ENCODE measurements around the gene PRMT7. TPM values are rescaled to one million over a fixed set of nuclear protein-coding genes. Genes with fewer than 3 reads are reported as not detected.
A peak's percentile ranks its signal among the peaks of the same experiment; 100 is the strongest.

The PRMT7 gene
- total RNA-seq, 4 donors from 2014 or later = 20.6 to 115 (median 38.5) TPM

- Histone ChIP-seq H3K4me3 (no peak overlapping the region), H3K36me3 (peaks cover 0 to 43% (median 17%) of the 10 kb centered on the region in 4 donors), H3K4me1 (peaks cover 12 to 19% (median 15%) of the 10 kb centered on the region in 4 donors), H3K27me3 (no peaks in the 10 kb centered on the region), H3K27ac (no peak overlapping the region), H3K9me3 (no peaks in the 10 kb centered on the region)
- 70 to 84% methylated on average over 2 to 3 of the region's 3 CpGs for WGBS, 2 donors (ENCODE audit: low coverage in 1 of 2)
- TF ChIP-seq EP300 (IDR thresholded peaks at IDR 0.05; ENCODE audit: low read depth) = no peak
- TF ChIP-seq, protein P1, sequence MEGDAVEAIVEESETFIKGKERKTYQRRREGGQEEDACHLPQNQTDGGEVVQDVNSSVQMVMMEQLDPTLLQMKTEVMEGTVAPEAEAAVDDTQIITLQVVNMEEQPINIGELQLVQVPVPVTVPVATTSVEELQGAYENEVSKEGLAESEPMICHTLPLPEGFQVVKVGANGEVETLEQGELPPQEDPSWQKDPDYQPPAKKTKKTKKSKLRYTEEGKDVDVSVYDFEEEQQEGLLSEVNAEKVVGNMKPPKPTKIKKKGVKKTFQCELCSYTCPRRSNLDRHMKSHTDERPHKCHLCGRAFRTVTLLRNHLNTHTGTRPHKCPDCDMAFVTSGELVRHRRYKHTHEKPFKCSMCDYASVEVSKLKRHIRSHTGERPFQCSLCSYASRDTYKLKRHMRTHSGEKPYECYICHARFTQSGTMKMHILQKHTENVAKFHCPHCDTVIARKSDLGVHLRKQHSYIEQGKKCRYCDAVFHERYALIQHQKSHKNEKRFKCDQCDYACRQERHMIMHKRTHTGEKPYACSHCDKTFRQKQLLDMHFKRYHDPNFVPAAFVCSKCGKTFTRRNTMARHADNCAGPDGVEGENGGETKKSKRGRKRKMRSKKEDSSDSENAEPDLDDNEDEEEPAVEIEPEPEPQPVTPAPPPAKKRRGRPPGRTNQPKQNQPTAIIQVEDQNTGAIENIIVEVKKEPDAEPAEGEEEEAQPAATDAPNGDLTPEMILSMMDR (IDR thresholded peaks at IDR 0.05) = no peak
- TF ChIP-seq POLR2AphosphoS5 (IDR thresholded peaks at IDR 0.05) = no peak
- TF ChIP-seq POLR2A (IDR thresholded peaks at IDR 0.05) = no peak
- in situ Hi-C loops (cut with MboI; ENCODE audit: low pct_ligation_motif_present in 1 of 4, low pct_unique_long_range_greater_than_20kb in 1 of 4, low sequenced_read_pairs in 3 of 4) = no loop called here
- no peak for DNase-seq
- intact Hi-C loops (cut with DNase I; ENCODE audit: low total_unique reads) = no loop called here
Measured at GRCh38 chr16:68306633-68307032, 4.2 kb upstream of the PRMT7 start.

- DNase-seq = no peak
- TF ChIP-seq, protein P1 (IDR thresholded peaks at IDR 0.05) = no peak
- TF ChIP-seq POLR2A (IDR thresholded peaks at IDR 0.05) (no peak), EP300 (IDR thresholded peaks at IDR 0.05; ENCODE audit: low read depth) (no peak), POLR2AphosphoS5 (IDR thresholded peaks at IDR 0.05) (no peak)
- Histone ChIP-seq H3K27ac (peak overlapping the region; percentile 87 to 91 (median 89)), H3K27me3 (no peaks in the 10 kb centered on the region), H3K36me3 (peaks cover 0 to 32% (median 7%) of the 10 kb centered on the region in 4 donors), H3K4me1 (peaks cover 16 to 28% (median 21%) of the 10 kb centered on the region in 4 donors), H3K9me3 (no peaks in the 10 kb centered on the region), H3K4me3 (peak overlapping the region; percentile 72 to 90 (median 80))
- intact Hi-C loops (cut with DNase I; ENCODE audit: low total_unique reads) = no loop called here
- in situ Hi-C loops (cut with MboI; ENCODE audit: low pct_ligation_motif_present in 1 of 4, low pct_unique_long_range_greater_than_20kb in 1 of 4, low sequenced_read_pairs in 3 of 4) = no loop called here
- 30 to 41% methylated on average over 5 to 6 of the region's 6 CpGs for WGBS, 2 donors (ENCODE audit: low coverage in 1 of 2)
Measured at GRCh38 chr16:68309799-68310198, 1.0 kb upstream of the PRMT7 start.

DNA sequence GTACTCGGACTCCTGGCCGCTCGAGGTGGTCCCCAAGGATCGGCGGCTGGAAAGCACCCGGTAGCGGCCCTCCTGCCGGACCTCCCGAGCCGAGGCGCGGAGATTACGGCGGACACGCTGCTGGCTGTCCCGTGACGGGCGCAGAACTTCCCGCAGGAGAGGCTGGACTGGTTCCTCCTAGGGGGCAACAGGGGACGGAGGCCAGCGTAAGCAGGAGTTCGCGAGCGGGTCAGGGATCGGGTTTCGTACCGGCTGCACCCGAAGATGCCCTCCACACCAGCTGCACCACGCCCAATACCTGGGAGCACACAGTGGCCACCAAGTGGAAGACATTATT, 414 bp upstream of the PRMT7 start:
- TF ChIP-seq POLR2A (IDR thresholded peaks at IDR 0.05) = no peak
- TF ChIP-seq, protein P1 (IDR thresholded peaks at IDR 0.05) = no peak
- TF ChIP-seq EP300 (IDR thresholded peaks at IDR 0.05; ENCODE audit: low read depth) = no peak
- TF ChIP-seq POLR2AphosphoS5 (IDR thresholded peaks at IDR 0.05) = no peak
- peak; percentile 9 for DNase-seq
- Histone ChIP-seq H3K27ac (peak overlapping the region; percentile 87 to 91 (median 89)), H3K27me3 (no peaks in the 10 kb centered on the region), H3K9me3 (no peaks in the 10 kb centered on the region), H3K4me3 (peak overlapping the region; percentile 72 to 90 (median 80)), H3K36me3 (peaks cover 0 to 29% (median 9%) of the 10 kb centered on the region in 4 donors), H3K4me1 (peaks cover 16 to 28% (median 21%) of the 10 kb centered on the region in 4 donors)
- in situ Hi-C loops (cut with MboI; ENCODE audit: low pct_ligation_motif_present in 1 of 4, low pct_unique_long_range_greater_than_20kb in 1 of 4, low sequenced_read_pairs in 3 of 4) = no loop called here
- intact Hi-C loops (cut with DNase I; ENCODE audit: low total_unique reads) = no loop called here
- 0% methylated on average over 15 of the region's 29 CpGs; no CpG with 5 or more reads in 1 of the 2 donors for WGBS, 2 donors (ENCODE audit: low coverage in 1 of 2)

DNA sequence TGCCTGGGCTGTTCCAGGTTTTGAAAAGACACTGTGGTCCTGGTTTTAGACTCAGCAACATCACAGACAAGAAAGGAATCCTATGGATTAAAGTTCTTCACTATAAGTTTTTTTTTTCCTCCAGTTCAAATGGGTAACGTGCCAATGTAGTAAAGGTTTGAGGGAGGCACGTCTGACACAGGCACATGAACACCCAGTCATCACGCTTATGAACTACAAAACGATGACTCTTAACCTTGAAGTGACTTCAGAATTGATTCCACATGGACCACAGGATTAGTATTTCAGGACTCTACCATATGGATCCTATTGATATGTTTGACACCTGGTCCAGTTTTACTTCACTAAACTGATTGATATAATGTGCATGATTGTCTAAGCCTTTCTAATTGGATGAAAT, 2.3 kb downstream of the PRMT7 start:
- TF ChIP-seq POLR2AphosphoS5 (IDR thresholded peaks at IDR 0.05) = no peak
- no peak for TF ChIP-seq POLR2A (IDR thresholded peaks at IDR 0.05)
- TF ChIP-seq, protein P1 (IDR thresholded peaks at IDR 0.05) = no peak
- TF ChIP-seq EP300 (IDR thresholded peaks at IDR 0.05; ENCODE audit: low read depth) = no peak
- no peaks in the 10 kb centered on the region for H3K27me3 ChIP-seq
- DNase-seq = no peak
- H3K36me3 ChIP-seq = peaks cover 0 to 16% (median 6%) of the 10 kb centered on the region in 4 donors
- in situ Hi-C loops (cut with MboI; ENCODE audit: low pct_ligation_motif_present in 1 of 4, low pct_unique_long_range_greater_than_20kb in 1 of 4, low sequenced_read_pairs in 3 of 4) = no loop called here
- H3K4me3 ChIP-seq = no peak overlapping the region
- intact Hi-C loops (cut with DNase I; ENCODE audit: low total_unique reads) = no loop called here
- no peak overlapping the region for H3K27ac ChIP-seq
- WGBS, 2 donors (ENCODE audit: low coverage in 1 of 2) = 86 to 88% methylated on average over 4 of the region's 4 CpGs
- peaks cover 16 to 28% (median 21%) of the 10 kb centered on the region in 4 donors for H3K4me1 ChIP-seq
- no peaks in the 10 kb centered on the region for H3K9me3 ChIP-seq
